ENCODE results near the gene CCDC24.
A peak's percentile ranks its signal among the peaks of the same experiment; 100 is the strongest.

CCDC24 gene

DNA sequence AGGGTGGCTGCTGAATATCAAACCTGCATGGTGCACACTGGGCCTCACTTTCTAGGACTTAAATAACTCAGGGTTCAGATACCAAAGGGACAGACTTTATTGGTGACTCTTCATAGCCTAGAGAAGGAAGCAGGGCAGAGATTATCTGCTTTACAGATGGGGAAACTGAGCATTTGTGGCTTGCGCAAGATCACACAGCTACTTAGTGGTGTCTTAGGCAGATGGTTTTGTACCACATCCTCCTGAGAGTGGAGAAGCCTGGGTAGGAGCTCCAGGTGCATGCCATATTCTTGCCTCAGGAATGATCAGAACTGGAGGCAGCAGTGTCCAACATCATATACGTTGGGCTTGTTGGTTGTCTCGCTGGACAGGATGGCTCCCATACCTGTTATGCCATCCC, 28.4 kb upstream of the CCDC24 start:
- no peak overlapping the region for H3K4me3 ChIP-seq (ENCODE audit: low read depth, low read length)
- TF ChIP-seq, protein P1, sequence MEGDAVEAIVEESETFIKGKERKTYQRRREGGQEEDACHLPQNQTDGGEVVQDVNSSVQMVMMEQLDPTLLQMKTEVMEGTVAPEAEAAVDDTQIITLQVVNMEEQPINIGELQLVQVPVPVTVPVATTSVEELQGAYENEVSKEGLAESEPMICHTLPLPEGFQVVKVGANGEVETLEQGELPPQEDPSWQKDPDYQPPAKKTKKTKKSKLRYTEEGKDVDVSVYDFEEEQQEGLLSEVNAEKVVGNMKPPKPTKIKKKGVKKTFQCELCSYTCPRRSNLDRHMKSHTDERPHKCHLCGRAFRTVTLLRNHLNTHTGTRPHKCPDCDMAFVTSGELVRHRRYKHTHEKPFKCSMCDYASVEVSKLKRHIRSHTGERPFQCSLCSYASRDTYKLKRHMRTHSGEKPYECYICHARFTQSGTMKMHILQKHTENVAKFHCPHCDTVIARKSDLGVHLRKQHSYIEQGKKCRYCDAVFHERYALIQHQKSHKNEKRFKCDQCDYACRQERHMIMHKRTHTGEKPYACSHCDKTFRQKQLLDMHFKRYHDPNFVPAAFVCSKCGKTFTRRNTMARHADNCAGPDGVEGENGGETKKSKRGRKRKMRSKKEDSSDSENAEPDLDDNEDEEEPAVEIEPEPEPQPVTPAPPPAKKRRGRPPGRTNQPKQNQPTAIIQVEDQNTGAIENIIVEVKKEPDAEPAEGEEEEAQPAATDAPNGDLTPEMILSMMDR (IDR thresholded peaks at IDR 0.05; ENCODE audit: low read depth, low read length, missing control alignments), result no peak
- DNase-seq (ENCODE audit: low read depth), result no peak

DNA sequence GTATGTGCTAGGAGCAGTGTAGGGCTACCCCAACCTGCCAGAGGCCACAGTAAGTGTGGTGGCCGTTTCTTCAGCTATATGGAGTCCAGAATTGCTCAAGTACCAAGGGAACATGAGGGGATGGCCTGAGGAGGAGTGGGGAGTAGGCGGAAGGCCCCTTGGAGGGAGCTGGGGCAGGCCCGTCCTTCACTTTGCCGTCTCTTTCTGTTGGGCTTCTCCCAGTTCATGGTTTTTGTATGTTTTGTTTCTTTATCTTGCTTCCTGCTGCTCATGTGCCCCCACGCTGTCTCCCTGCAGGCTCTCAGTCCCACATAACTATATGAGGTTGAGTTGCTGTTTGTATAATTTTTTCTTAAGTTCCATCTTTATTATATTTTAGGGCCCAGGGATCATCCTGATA, 27.5 kb upstream of the CCDC24 start:
- H3K4me3 ChIP-seq (ENCODE audit: low read depth, low read length), result no peak overlapping the region
- no peak for DNase-seq (ENCODE audit: low read depth)
- TF ChIP-seq, protein P1 (IDR thresholded peaks at IDR 0.05; ENCODE audit: low read depth, low read length, missing control alignments), result no peak

DNA sequence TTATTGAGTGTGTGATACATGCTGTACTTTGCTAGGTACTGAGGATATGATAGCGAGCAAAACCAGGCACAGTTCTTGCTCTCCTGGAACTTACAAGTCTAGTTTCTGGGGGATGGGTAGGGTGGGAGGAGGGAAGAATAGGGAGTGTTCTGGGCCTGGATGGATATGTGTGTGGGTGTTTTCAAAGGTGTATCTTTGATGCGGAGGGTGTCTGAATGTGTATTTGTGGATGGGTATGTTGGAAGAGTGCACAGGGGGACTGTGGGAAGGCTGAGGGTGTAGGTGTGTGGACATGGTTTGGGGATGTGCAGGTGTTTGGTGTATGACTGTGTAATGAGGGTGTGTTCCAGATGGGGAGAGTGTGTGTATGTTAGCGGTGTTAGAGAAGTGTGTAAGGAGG, 26.1 kb upstream of the CCDC24 start:
- TF ChIP-seq, protein P1 (IDR thresholded peaks at IDR 0.05; ENCODE audit: low read depth, low read length, missing control alignments), result no peak
- H3K4me3 ChIP-seq (ENCODE audit: low read depth, low read length), result no peak overlapping the region
- DNase-seq (ENCODE audit: low read depth), result no peak

DNA sequence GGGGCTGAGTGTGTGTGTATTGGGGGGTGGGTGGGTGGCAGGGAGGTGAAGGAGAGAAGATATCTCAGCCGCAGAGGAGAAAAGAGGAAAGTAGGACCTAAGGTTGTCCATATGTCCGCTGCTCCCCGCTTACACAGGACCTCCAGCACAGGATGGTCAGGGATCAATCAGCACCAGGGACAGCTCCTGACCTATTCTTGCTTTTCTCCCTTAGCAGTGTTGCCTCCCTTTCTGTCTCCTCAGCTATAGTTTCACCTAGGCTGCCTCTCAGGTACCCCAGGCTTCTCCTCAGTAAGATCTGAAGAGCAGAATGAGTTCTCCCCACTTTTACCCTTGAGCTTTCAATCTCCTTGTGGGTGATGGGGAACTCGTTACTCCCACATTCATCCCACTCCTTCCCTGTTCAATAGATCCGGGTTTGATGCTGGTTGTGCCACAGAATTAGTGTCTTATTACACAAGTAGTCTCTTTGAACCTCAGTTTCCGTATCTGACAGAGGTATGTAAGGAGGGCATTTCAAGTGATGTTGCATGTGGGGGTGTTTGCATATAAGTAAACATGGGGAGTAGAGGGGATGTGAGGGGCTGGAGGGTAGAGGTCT, 23.0 kb upstream of the CCDC24 start:
- TF ChIP-seq, protein P1 (IDR thresholded peaks at IDR 0.05; ENCODE audit: low read depth, low read length, missing control alignments), result no peak
- H3K4me3 ChIP-seq (ENCODE audit: low read depth, low read length), result no peak overlapping the region
- no peak for DNase-seq (ENCODE audit: low read depth)

- H3K4me3 ChIP-seq (ENCODE audit: low read depth, low read length), result no peak overlapping the region
- DNase-seq (ENCODE audit: low read depth), result no peak
- TF ChIP-seq, protein P1 (IDR thresholded peaks at IDR 0.05; ENCODE audit: low read depth, low read length, missing control alignments), result no peak
Observed at GRCh38 chr1:43969416-43969745, 22.0 kb upstream of the CCDC24 start.

GRCh38 chr1:43969746-43970466, 21.5 kb upstream of the CCDC24 start, which contains the start of gene DPH2:
Gene DPH2 (plus strand): TSS chr1:43970010. CDS start chr1:43970176, 166 bp downstream.
- DNase-seq (ENCODE audit: low read depth), result peak; percentile 95
- H3K4me3 ChIP-seq (ENCODE audit: low read depth, low read length), result peak within 1 kb of the TSS; percentile 75
- TF ChIP-seq, protein P1 (IDR thresholded peaks at IDR 0.05; ENCODE audit: low read depth, low read length, missing control alignments), result no peak

DNA sequence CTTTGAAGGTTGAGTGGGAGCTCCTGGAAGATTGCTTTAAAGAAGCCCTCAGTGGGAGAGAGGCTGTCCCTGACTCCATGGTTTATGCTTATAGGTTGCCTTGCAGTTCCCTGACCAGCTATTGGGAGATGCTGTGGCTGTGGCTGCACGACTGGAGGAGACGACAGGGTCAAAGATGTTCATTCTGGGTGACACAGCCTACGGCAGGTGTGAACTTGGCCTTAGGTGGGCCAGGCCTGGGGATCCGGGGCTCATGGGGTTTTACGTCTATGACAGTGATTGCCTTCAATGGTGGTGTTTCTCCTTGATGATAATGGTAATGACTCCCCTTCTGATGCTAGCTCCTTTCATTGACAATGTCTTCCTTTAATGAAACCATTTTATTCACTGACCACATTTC, 20.9 kb upstream of the CCDC24 start:
- TF ChIP-seq, protein P1 (IDR thresholded peaks at IDR 0.05; ENCODE audit: low read depth, low read length, missing control alignments), result no peak
- peak overlapping the region; percentile 75 for H3K4me3 ChIP-seq (ENCODE audit: low read depth, low read length)
- no peak for DNase-seq (ENCODE audit: low read depth)
